Right cardiac atrium (tissue), 5 donors: ENCODE results near the gene FARP1. TPM values are rescaled to one million over a fixed set of nuclear protein-coding genes. Genes with fewer than 3 reads are reported as not detected.
"Not testable (repeated sequence)": the region's sequence is repeated elsewhere in the genome, so short reads cannot be mapped to it uniquely, and the experiment has no call there.

ENCODE experiments used
- ATAC-seq, 2 donors: fragments of 200-7000 bp; cut with Tn5 transposase; one replicate each; pipeline versions ENCODE4 v1.8.0 to v1.9.1; 2020; ENCODE audit warnings: moderate library complexity in 2 of 2, mild to moderate bottlenecking in 1 of 2
- DNase-seq, 3 donors: peaks; one replicate each; pipeline ENCODE4 v3.0.0-alpha.2; 2020
- H3K27ac ChIP-seq: one replicate; pipeline ENCODE4 v1.5.1; 2013; ENCODE audit warnings: mild to moderate bottlenecking, low read length, control low read depth, moderate library complexity
- H3K27me3 ChIP-seq: one replicate; pipeline ENCODE4 v1.6.1; 2013; ENCODE audit not compliant: control insufficient read depth, insufficient read depth
- H3K4me1 ChIP-seq: one replicate; pipeline ENCODE4 v1.6.1; 2013; ENCODE audit warnings: low read length; ENCODE audit not compliant: control insufficient read depth, insufficient read depth
- H3K4me3 ChIP-seq: one replicate; pipeline ENCODE4 v1.5.1; 2013; ENCODE audit warnings: low read length, control low read depth
- H3K9me3 ChIP-seq: one replicate; pipeline ENCODE4 v1.6.1; 2013; ENCODE audit warnings: low read length; ENCODE audit not compliant: control insufficient read depth
- WGBS: extraction: QIAGEN DNeasy Blood & Tissue Kit; methylation state at CpG from one replicate; pipeline ENCODE4 v1.1.7; 2013; 5-methylcytosine and 5-hydroxymethylcytosine counted together
- intact Hi-C, 4 donors: fragments of 100-400 bp; cut with DNase I; formaldehyde crosslinking; loops; one replicate each; pipeline versions ENCODE4 v1.11.0 to v1.14.0; 2022 to 2023
- polyA plus RNA-seq: library from polyadenylated mRNA; stranded (reverse); fragments of 200-250 nt; gene quantifications from one replicate; pipeline ENCODE4 v1.2.3, GENCODE V29; 2013
- total RNA-seq, 4 donors: library from RNA; stranded (reverse); fragmentation: NEBNext Ultra II Directional; extraction: Animal tissue kit (Norgen Biotek cat#: 25700); gene quantifications; one replicate each; pipeline ENCODE4 v1.2.1, GENCODE V29; 2021
- donor health status: healthy with polysubstance abuse.
- donor health status: DM: no; HTN: yes; CAD: no.
- donor health status: DM: no; HTN: no; CAD: no.
- donor health status: DM: no; HTN: yes; CAD: no; lungs with severe emphysema.
- donor health status: DM: yes; HTN: yes; CAD: no.

Gene FARP1
- total and polyA plus RNA-seq, 5 donors, result 8.3 to 27.6 (median 22.7) TPM

GRCh38 chr13:98358937-98359336 is 216.0 kb downstream of the FARP1 start:
- Histone ChIP-seq H3K4me3 (no peak overlapping the region), H3K27me3 (no peaks in the 10 kb centered on the region), H3K4me1 (no peaks in the 10 kb centered on the region), H3K27ac (no peak overlapping the region), H3K9me3 (no peaks in the 10 kb centered on the region)
- no peak for DNase-seq
- intact Hi-C loops, result no loop called here
- WGBS, result 66% methylated on average over 1 of the region's 1 CpG
- ATAC-seq, result peak in 1 of 2 donors; percentile 71

- no peaks in the 10 kb centered on the region for H3K9me3 ChIP-seq
- DNase-seq, result no peak
- H3K4me1 ChIP-seq, result peaks cover 1% of the 10 kb centered on the region
- WGBS, result 97% methylated on average over 4 of the region's 4 CpGs
- intact Hi-C loops, result no loop called here
- no peak overlapping the region for H3K27ac ChIP-seq
- no peaks in the 10 kb centered on the region for H3K27me3 ChIP-seq
- H3K4me3 ChIP-seq, result no peak overlapping the region
- ATAC-seq, result no peak
Observed at GRCh38 chr13:98360545-98360944, 217.7 kb downstream of the FARP1 start.

GRCh38 chr13:98363326-98363725 is 220.4 kb downstream of the FARP1 start:
- intact Hi-C loops, result no loop called here
- DNase-seq (no peak), ATAC-seq (no peak)
- Histone ChIP-seq H3K4me1 (peaks cover 1% of the 10 kb centered on the region), H3K9me3 (no peaks in the 10 kb centered on the region), H3K27ac (no peak overlapping the region), H3K4me3 (no peak overlapping the region), H3K27me3 (no peaks in the 10 kb centered on the region)
- 96% methylated on average over 5 of the region's 5 CpGs for WGBS

GRCh38 chr13:98364179-98364578 is 221.3 kb downstream of the FARP1 start:
- Histone ChIP-seq H3K27me3 (no peaks in the 10 kb centered on the region), H3K27ac (no peak overlapping the region), H3K4me3 (no peak overlapping the region), H3K4me1 (peaks cover 1% of the 10 kb centered on the region), H3K9me3 (no peaks in the 10 kb centered on the region)
- no peak for ATAC-seq
- WGBS, result 89% methylated on average over 2 of the region's 2 CpGs
- DNase-seq, result no peak
- intact Hi-C loops, result no loop called here

GRCh38 chr13:98364647-98365046 is 221.8 kb downstream of the FARP1 start:
- Histone ChIP-seq H3K9me3 (no peaks in the 10 kb centered on the region), H3K4me1 (peaks cover 1% of the 10 kb centered on the region), H3K27ac (no peak overlapping the region), H3K27me3 (no peaks in the 10 kb centered on the region), H3K4me3 (no peak overlapping the region)
- ATAC-seq (no peak), DNase-seq (no peak)
- intact Hi-C loops, result no loop called here
- 95% methylated on average over 2 of the region's 2 CpGs for WGBS

GRCh38 chr13:98365302-98365701 is 222.4 kb downstream of the FARP1 start:
- intact Hi-C loops, result no loop called here

GRCh38 chr13:98366010-98366409 is 223.1 kb downstream of the FARP1 start:
- Histone ChIP-seq H3K4me1 (peaks cover 4% of the 10 kb centered on the region), H3K4me3 (no peak overlapping the region), H3K9me3 (no peaks in the 10 kb centered on the region), H3K27ac (no peak overlapping the region), H3K27me3 (no peaks in the 10 kb centered on the region)
- ATAC-seq, result no peak
- DNase-seq, result no peak
- WGBS, result 95% methylated on average over 2 of the region's 2 CpGs
- intact Hi-C loops, result no loop called here

More at GRCh38 chr13:98365302-98365701, 222.4 kb downstream of the FARP1 start:
- Histone ChIP-seq H3K4me1 (peaks cover 1% of the 10 kb centered on the region), H3K27ac (no peak overlapping the region), H3K4me3 (no peak overlapping the region), H3K9me3 (no peaks in the 10 kb centered on the region), H3K27me3 (no peaks in the 10 kb centered on the region)
- DNase-seq, result no peak
- 93% methylated on average over 3 of the region's 3 CpGs for WGBS
- ATAC-seq, result no peak

GRCh38 chr13:98366443-98366842 is 223.5 kb downstream of the FARP1 start:
- H3K27ac ChIP-seq, result no peak overlapping the region
- no peaks in the 10 kb centered on the region for H3K9me3 ChIP-seq
- DNase-seq (no peak), ATAC-seq (no peak)
- peaks cover 4% of the 10 kb centered on the region for H3K4me1 ChIP-seq
- no peak overlapping the region for H3K4me3 ChIP-seq
- 98% methylated on average over 7 of the region's 7 CpGs for WGBS
- intact Hi-C loops, result no loop called here
- H3K27me3 ChIP-seq, result no peaks in the 10 kb centered on the region

- WGBS, result 98% methylated on average over 4 of the region's 4 CpGs
- DNase-seq (no peak), ATAC-seq (no peak)
- H3K4me3 ChIP-seq, result no peak overlapping the region
- intact Hi-C loops, result no loop called here
- no peaks in the 10 kb centered on the region for H3K27me3 ChIP-seq
- H3K9me3 ChIP-seq, result no peaks in the 10 kb centered on the region
- H3K4me1 ChIP-seq, result peaks cover 4% of the 10 kb centered on the region
- no peak overlapping the region for H3K27ac ChIP-seq
Observed at GRCh38 chr13:98366959-98367358, 224.1 kb downstream of the FARP1 start.

GRCh38 chr13:98368019-98368418 is 225.1 kb downstream of the FARP1 start:
- no peak overlapping the region for H3K27ac ChIP-seq
- H3K27me3 ChIP-seq, result no peaks in the 10 kb centered on the region
- ATAC-seq (no peak), DNase-seq (no peak)
- intact Hi-C loops, result no loop called here
- H3K4me1 ChIP-seq, result peaks cover 4% of the 10 kb centered on the region
- WGBS, result 90% methylated on average over 2 of the region's 2 CpGs
- H3K9me3 ChIP-seq, result no peaks in the 10 kb centered on the region
- H3K4me3 ChIP-seq, result no peak overlapping the region

- H3K27me3 ChIP-seq, intact Hi-C loops, H3K4me1 ChIP-seq, H3K27ac ChIP-seq, H3K4me3 ChIP-seq, DNase-seq, ATAC-seq, H3K9me3 ChIP-seq: not testable (repeated sequence)
- 99% methylated on average over 2 of the region's 2 CpGs for WGBS
Observed at GRCh38 chr13:98369520-98369919, 226.6 kb downstream of the FARP1 start.

- DNase-seq (no peak), ATAC-seq (no peak)
- H3K27ac ChIP-seq, result no peak overlapping the region
- peaks cover 3% of the 10 kb centered on the region for H3K4me1 ChIP-seq
- H3K4me3 ChIP-seq, result no peak overlapping the region
- intact Hi-C loops, result no loop called here
- H3K9me3 ChIP-seq, result no peaks in the 10 kb centered on the region
- no peaks in the 10 kb centered on the region for H3K27me3 ChIP-seq
- 88% methylated on average over 4 of the region's 4 CpGs for WGBS
Observed at GRCh38 chr13:98370261-98370660, 227.4 kb downstream of the FARP1 start.
